Ovary (tissue), 9 donors: ENCODE results near the gene CHN2. TPM values are rescaled to one million over a fixed set of nuclear protein-coding genes. Genes with fewer than 3 reads are reported as not detected.

Experiments
- DNase-seq, 5 donors: peaks; one replicate each; pipeline ENCODE4 v3.0.0-alpha.2; 2019 to 2020
- H3K27ac ChIP-seq, 2 donors: fragments of 200-600 bp; one replicate each; pipeline versions ENCODE4 v1.5.1 to v1.8.0; 2019 to 2022
- H3K27me3 ChIP-seq: fragments of 200-600 bp; one replicate; pipeline ENCODE4 v1.8.0; 2022
- H3K36me3 ChIP-seq: fragments of 200-600 bp; sonication (generic); one replicate; pipeline ENCODE4 v1.5.1; 2019
- H3K4me1 ChIP-seq: one replicate; pipeline ENCODE4 v1.8.1; 2013; ENCODE audit warnings: mild to moderate bottlenecking, moderate library complexity; ENCODE audit not compliant: insufficient read depth
- H3K4me3 ChIP-seq: fragments of 200-600 bp; sonication (generic); one replicate; pipeline ENCODE4 v1.5.1; 2017
- H3K9me3 ChIP-seq, 2 donors: fragments of 200-600 bp in 1 of 2; sonication (generic) in 1 of 2; one replicate each; pipeline versions ENCODE4 v1.5.1 to v1.8.1; 2013 to 2019; ENCODE audit warnings: mild to moderate bottlenecking in 1 of 2, moderate library complexity in 1 of 2
- EP300 ChIP-seq: sonication (generic); formaldehyde crosslinking; IDR thresholded peaks from one replicate; pipeline ENCODE4 v1.6.1; 2017; ENCODE audit warnings: antibody characterized with exemption
- POLR2A ChIP-seq: fragments of 450-650 bp; IDR thresholded peaks from one replicate; pipeline ENCODE4 v1.6.1; 2017; ENCODE audit warnings: antibody characterized with exemption, mild to moderate bottlenecking, moderate library complexity
- WGBS, 3 donors: extraction: QIAGEN DNeasy Blood & Tissue Kit in 1 of 3; methylation state at CpG; one replicate each; pipeline versions ENCODE4 v1.1.5 to v1.1.7; 2013 to 2017; 5-methylcytosine and 5-hydroxymethylcytosine counted together
- intact Hi-C, 4 donors: fragments of 100-400 bp; cut with DNase I; formaldehyde crosslinking; loops; one replicate each; pipeline versions ENCODE4 v1.11.0 to v1.15.1; 2022 to 2023
- polyA plus RNA-seq, 2 donors: library from polyadenylated mRNA; stranded (reverse); fragments of 200-250 nt in 1 of 2; fragments of 350-450 nt in 1 of 2; fragmentation: Illumina TruSeq in 1 of 2; extraction: RNeasy Lipid Tissue Mini Kit (QIAGEN cat#74804) in 1 of 2; gene quantifications; one replicate each; pipeline ENCODE4 v1.2.3, GENCODE V29; 2013 to 2014
- total RNA-seq, 7 donors: library from RNA; depleted of rRNA in 2 of 7; stranded (reverse); fragments of >200 nt in 2 of 7; fragmentation: NEBNext Ultra II Directional in 3 of 7; extraction: Animal tissue kit (Norgen Biotek cat#: 25700) in 3 of 7; gene quantifications; one replicate each; pipeline versions ENCODE4 v1.1.0 to v1.2.4, GENCODE V29; 2016 to 2023
- TF ChIP-seq, protein P1 (sequence below), 3 donors: fragments of 450-650 bp in 2 of 3; fragments of 200-600 bp in 1 of 3; IDR thresholded peaks; one replicate each; pipeline versions ENCODE4 v1.5.1 to v1.8.0; 2016 to 2022; ENCODE audit warnings: antibody characterized with exemption in 3 of 3, mild to moderate bottlenecking in 1 of 3
- donor health status: DM: no; HTN: no; CAD: no; lungs with moderate emphysema.
- donor health status: DM: no; HTN: no; CAD: no.
- donor health status: Bipolar disorder and iron deficiency.
- donor health status: DM: yes; HTN: yes; CAD: no.
- donor health status: DM: no; HTN: no; CAD: no.
- donor health status: DM: yes; HTN: yes; CAD: no.

Gene CHN2
- total and polyA plus RNA-seq, 9 donors = 17.9 to 32.6 (median 22.3) TPM

DNA sequence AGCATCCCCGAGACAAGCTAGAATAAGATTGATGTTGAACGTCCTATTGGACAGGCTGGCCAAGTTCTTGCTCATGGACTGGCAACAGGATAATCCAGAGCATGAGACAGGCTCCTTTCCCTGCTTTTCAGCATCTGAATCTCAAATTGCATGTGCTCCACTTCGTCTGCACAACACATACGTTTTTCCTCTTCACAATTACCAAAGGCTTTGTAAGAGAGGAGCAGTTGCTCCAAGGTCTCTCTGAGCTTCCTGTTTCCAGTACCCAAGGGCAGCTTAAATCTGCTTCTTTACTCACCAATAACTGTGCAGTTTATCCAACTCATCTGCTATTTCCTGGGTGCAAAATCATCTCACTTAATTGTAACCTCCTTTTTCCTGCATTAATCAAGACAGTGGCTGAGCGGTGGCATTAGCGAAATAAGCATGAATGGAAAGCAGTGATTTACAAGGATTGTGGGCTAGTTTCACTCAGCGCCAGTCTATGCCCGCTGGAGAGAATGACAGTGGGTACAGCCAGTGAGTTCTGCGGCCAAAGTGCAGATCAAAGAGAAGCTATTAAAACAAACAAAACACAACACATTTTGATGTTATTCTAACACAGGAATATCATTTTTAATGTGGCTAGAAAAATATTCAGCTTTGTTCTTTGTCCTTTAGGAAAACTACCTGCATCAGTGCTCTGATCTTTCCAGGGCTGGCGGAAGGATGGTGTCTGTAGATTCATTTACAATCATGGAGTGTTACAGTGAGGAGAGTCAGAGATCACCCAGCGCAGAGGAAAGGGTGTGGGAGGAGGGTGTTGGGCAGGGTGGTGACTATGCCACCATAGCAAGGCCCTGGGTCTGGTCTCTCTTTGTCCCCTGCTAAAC is 79.8 kb downstream of the CHN2 start:
- H3K27me3 ChIP-seq = no peaks in the 10 kb centered on the region
- H3K9me3 ChIP-seq = no peaks in the 10 kb centered on the region
- intact Hi-C loops = no loop called here
- H3K4me3 ChIP-seq = no peak overlapping the region
- H3K36me3 ChIP-seq = no peaks in the 10 kb centered on the region
- H3K27ac ChIP-seq = no peak overlapping the region
- DNase-seq = no peak
- TF ChIP-seq, protein P1, sequence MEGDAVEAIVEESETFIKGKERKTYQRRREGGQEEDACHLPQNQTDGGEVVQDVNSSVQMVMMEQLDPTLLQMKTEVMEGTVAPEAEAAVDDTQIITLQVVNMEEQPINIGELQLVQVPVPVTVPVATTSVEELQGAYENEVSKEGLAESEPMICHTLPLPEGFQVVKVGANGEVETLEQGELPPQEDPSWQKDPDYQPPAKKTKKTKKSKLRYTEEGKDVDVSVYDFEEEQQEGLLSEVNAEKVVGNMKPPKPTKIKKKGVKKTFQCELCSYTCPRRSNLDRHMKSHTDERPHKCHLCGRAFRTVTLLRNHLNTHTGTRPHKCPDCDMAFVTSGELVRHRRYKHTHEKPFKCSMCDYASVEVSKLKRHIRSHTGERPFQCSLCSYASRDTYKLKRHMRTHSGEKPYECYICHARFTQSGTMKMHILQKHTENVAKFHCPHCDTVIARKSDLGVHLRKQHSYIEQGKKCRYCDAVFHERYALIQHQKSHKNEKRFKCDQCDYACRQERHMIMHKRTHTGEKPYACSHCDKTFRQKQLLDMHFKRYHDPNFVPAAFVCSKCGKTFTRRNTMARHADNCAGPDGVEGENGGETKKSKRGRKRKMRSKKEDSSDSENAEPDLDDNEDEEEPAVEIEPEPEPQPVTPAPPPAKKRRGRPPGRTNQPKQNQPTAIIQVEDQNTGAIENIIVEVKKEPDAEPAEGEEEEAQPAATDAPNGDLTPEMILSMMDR (IDR thresholded peaks at IDR 0.05) = no peak
- TF ChIP-seq EP300 (no peak), POLR2A (no peak)
- WGBS, 3 donors = 60 to 68% (median 65%) methylated on average over 11 of the region's 11 CpGs
- peaks cover 4% of the 10 kb centered on the region for H3K4me1 ChIP-seq

GRCh38 chr7:29275018-29275318 is 80.4 kb downstream of the CHN2 start:
- H3K36me3 ChIP-seq = no peaks in the 10 kb centered on the region
- H3K27ac ChIP-seq = no peak overlapping the region
- 91 to 95% (median 92%) methylated on average over 2 of the region's 2 CpGs for WGBS, 3 donors
- intact Hi-C loops = no loop called here
- TF ChIP-seq, protein P1 (IDR thresholded peaks at IDR 0.05) = no peak
- TF ChIP-seq EP300 (no peak), POLR2A (no peak)
- no peaks in the 10 kb centered on the region for H3K27me3 ChIP-seq
- H3K4me1 ChIP-seq = peaks cover 4% of the 10 kb centered on the region
- no peaks in the 10 kb centered on the region for H3K9me3 ChIP-seq
- DNase-seq = no peak
- no peak overlapping the region for H3K4me3 ChIP-seq

- intact Hi-C loops = no loop called here
- TF ChIP-seq, protein P1 (IDR thresholded peaks at IDR 0.05) = no peak
- TF ChIP-seq EP300 = no peak
- TF ChIP-seq POLR2A = no peak
- Histone ChIP-seq H3K4me1 (peaks cover 4% of the 10 kb centered on the region), H3K36me3 (no peaks in the 10 kb centered on the region), H3K27ac (no peak overlapping the region), H3K4me3 (no peak overlapping the region), H3K27me3 (no peaks in the 10 kb centered on the region), H3K9me3 (no peaks in the 10 kb centered on the region)
- DNase-seq = no peak
- WGBS, 3 donors = 82 to 87% (median 85%) methylated on average over 4 of the region's 4 CpGs
Observed at GRCh38 chr7:29275493-29275892, 80.9 kb downstream of the CHN2 start.

DNA sequence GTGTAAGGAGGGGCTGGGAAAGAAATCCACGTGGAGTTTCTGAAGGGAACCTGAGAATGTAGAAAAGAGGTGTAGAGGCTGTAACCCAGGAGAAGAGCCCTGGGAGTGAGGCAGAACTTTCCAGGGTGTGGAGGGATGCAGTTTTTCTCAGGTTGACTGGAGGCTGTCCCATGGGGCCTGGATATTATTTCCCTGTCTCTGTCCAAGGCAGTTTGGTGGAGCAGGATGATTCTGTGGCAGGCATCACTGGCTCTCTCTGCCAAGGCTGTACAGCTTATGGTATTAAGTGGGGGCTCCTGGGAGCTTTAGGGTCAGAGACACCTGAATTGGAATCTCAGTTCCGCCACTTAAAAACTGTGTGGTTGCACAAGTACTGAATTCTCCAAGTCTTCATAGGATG is 81.6 kb downstream of the CHN2 start:
- Histone ChIP-seq H3K4me3 (no peak overlapping the region), H3K36me3 (no peaks in the 10 kb centered on the region), H3K27me3 (no peaks in the 10 kb centered on the region), H3K4me1 (peaks cover 4% of the 10 kb centered on the region), H3K27ac (no peak overlapping the region), H3K9me3 (no peaks in the 10 kb centered on the region)
- intact Hi-C loops = no loop called here
- TF ChIP-seq, protein P1 (IDR thresholded peaks at IDR 0.05) = no peak
- TF ChIP-seq EP300 (no peak), POLR2A (no peak)
- 48 to 61% (median 48%) methylated on average over 2 of the region's 2 CpGs for WGBS, 3 donors
- no peak for DNase-seq
